ENCODE measurements around the gene PTTG1. TPM values are rescaled to one million over a fixed set of nuclear protein-coding genes. Genes with fewer than 3 reads are reported as not detected.

The PTTG1 gene
- total RNA-seq, 2 donors from 2014 or later: 37.0 to 104 TPM

GRCh38 chr5:160452795-160453194 lies 31.1 kb downstream of the PTTG1 start:
- Histone ChIP-seq H3K27me3 (no peaks in the 10 kb centered on the region), H3K36me3 (no peaks in the 10 kb centered on the region), H3K9ac (ENCODE audit: low read depth in 2 of 2, low read length in 2 of 2) (no peak overlapping the region), H3K27ac (no peak overlapping the region), H3K9me3 (no peaks in the 10 kb centered on the region), H3K4me1 (no peaks in the 10 kb centered on the region), H3K4me3 (no peak overlapping the region)
- intact Hi-C loops (cut with DNase I): loop anchor here (5.0 kb wide), 1 partner anchor 55 kb away; no protein-coding TSS in a partner anchor
- no peak for TF ChIP-seq CTCF (IDR thresholded peaks at IDR 0.05)
- no peak for DNase-seq

- Histone ChIP-seq H3K9ac (ENCODE audit: low read depth in 2 of 2, low read length in 2 of 2) (no peak overlapping the region), H3K27ac (no peak overlapping the region), H3K4me1 (no peaks in the 10 kb centered on the region), H3K9me3 (no peaks in the 10 kb centered on the region), H3K36me3 (no peaks in the 10 kb centered on the region), H3K27me3 (no peaks in the 10 kb centered on the region), H3K4me3 (no peak overlapping the region)
- intact Hi-C loops (cut with DNase I): loop anchor here (5.0 kb wide), 1 partner anchor 54 kb away; no protein-coding TSS in a partner anchor
- no peak for TF ChIP-seq CTCF (IDR thresholded peaks at IDR 0.05)
- DNase-seq: no peak
Measured at GRCh38 chr5:160453751-160454150, 32.1 kb downstream of the PTTG1 start.

GRCh38 chr5:160455600-160455999 lies 33.9 kb downstream of the PTTG1 start:
- Histone ChIP-seq H3K4me1 (no peaks in the 10 kb centered on the region), H3K9me3 (no peaks in the 10 kb centered on the region), H3K27me3 (no peaks in the 10 kb centered on the region), H3K36me3 (no peaks in the 10 kb centered on the region), H3K4me3 (no peak overlapping the region), H3K9ac (ENCODE audit: low read depth in 2 of 2, low read length in 2 of 2) (no peak overlapping the region), H3K27ac (no peak overlapping the region)
- intact Hi-C loops (cut with DNase I): no loop called here
- DNase-seq: no peak
- no peak for TF ChIP-seq CTCF (IDR thresholded peaks at IDR 0.05)

GRCh38 chr5:160456480-160457177 lies 35.0 kb downstream of the PTTG1 start:
- no peak for TF ChIP-seq CTCF (IDR thresholded peaks at IDR 0.05)
- DNase-seq: no peak
- Histone ChIP-seq H3K27ac (no peak overlapping the region), H3K4me1 (no peaks in the 10 kb centered on the region), H3K4me3 (no peak overlapping the region), H3K9ac (ENCODE audit: low read depth in 2 of 2, low read length in 2 of 2) (no peak overlapping the region), H3K27me3 (no peaks in the 10 kb centered on the region), H3K36me3 (no peaks in the 10 kb centered on the region), H3K9me3 (no peaks in the 10 kb centered on the region)
- intact Hi-C loops (cut with DNase I): no loop called here

- H3K27me3 ChIP-seq: no peaks in the 10 kb centered on the region
- no peak overlapping the region for H3K9ac ChIP-seq (ENCODE audit: low read depth in 2 of 2, low read length in 2 of 2)
- H3K4me3 ChIP-seq: no peak overlapping the region
- H3K4me1 ChIP-seq: no peaks in the 10 kb centered on the region
- no peak for TF ChIP-seq CTCF (IDR thresholded peaks at IDR 0.05)
- no peaks in the 10 kb centered on the region for H3K9me3 ChIP-seq
- no peaks in the 10 kb centered on the region for H3K36me3 ChIP-seq
- DNase-seq: no peak
- no peak overlapping the region for H3K27ac ChIP-seq
- intact Hi-C loops (cut with DNase I): no loop called here
Measured at GRCh38 chr5:160457252-160457651, 35.6 kb downstream of the PTTG1 start.

All from colonic mucosa (tissue), 4 donors.